Adrenal gland (tissue), 12 donors: ENCODE results near the gene GJA3. TPM values are rescaled to one million over a fixed set of nuclear protein-coding genes. Genes with fewer than 3 reads are reported as not detected.

ENCODE experiments used
- DNase-seq, 7 donors: peaks; one replicate each; pipeline ENCODE4 v3.0.0-alpha.2; 2019 to 2020
- H3K27ac ChIP-seq, 5 donors: fragments of 200-600 bp; sonication (generic) in 4 of 5; 1 replicate in 3 of 5; 2 replicates in 2 of 5; pipeline versions ENCODE4 v1.5.1 to v1.8.0; 2016 to 2020; ENCODE audit warnings: mild to moderate bottlenecking in 1 of 5
- H3K27me3 ChIP-seq: fragments of 200-600 bp; 2 replicates; pipeline ENCODE4 v1.8.0; 2021
- H3K36me3 ChIP-seq, 2 donors: fragments of 200-600 bp; replicated peaks in 1 of 2; 1 replicate in 1 of 2; 2 replicates in 1 of 2; pipeline versions ENCODE4 v1.5.1 to v1.8.0; 2018 to 2022
- H3K4me1 ChIP-seq, 2 donors: fragments of 200-600 bp; replicated peaks in 1 of 2; 1 replicate in 1 of 2; 2 replicates in 1 of 2; pipeline versions ENCODE4 v1.5.1 to v1.8.0; 2018 to 2021
- H3K4me3 ChIP-seq, 4 donors: fragments of 200-600 bp; sonication (generic) in 3 of 4; one replicate each; pipeline ENCODE4 v1.5.1; 2016 to 2018
- H3K9me3 ChIP-seq, 3 donors: fragments of 200-600 bp; sonication (generic) in 1 of 3; replicated peaks in 1 of 3; 1 replicate in 2 of 3; 2 replicates in 1 of 3; pipeline versions ENCODE4 v1.5.1 to v1.8.0; 2016 to 2021
- CTCF ChIP-seq, 6 experiments: fragments of 450-650 bp in 4 of 6; fragments of 200-600 bp in 2 of 6; sonication (generic) in 1 of 6; IDR thresholded peaks; 1 replicate in 5 of 6; 2 replicates in 1 of 6; pipeline versions ENCODE4 v1.5.1 to v1.8.0; 2016 to 2021; ENCODE audit warnings: antibody characterized with exemption in 6 of 6, mild to moderate bottlenecking in 2 of 6, moderate library complexity in 1 of 6
- POLR2A ChIP-seq, 2 donors: fragments of 450-650 bp; IDR thresholded peaks; one replicate each; pipeline ENCODE4 v1.6.1; 2017; ENCODE audit warnings: antibody characterized with exemption in 2 of 2, mild to moderate bottlenecking in 2 of 2, moderate library complexity in 1 of 2
- WGBS, 4 donors: extraction: QIAGEN DNeasy Blood & Tissue Kit in 2 of 4; methylation state at CpG; one replicate each; pipeline versions ENCODE4 v1.1.5 to v1.1.7; 2013 to 2017; 5-methylcytosine and 5-hydroxymethylcytosine counted together
- intact Hi-C, 2 donors: fragments of 100-400 bp; cut with DNase I; formaldehyde crosslinking; loops; one replicate each; pipeline versions ENCODE4 v1.14.1 to v1.15.0; 2022 to 2023
- polyA plus RNA-seq, 3 donors: library from polyadenylated mRNA; stranded (reverse); fragments of 200-250 nt in 2 of 3; fragments of 350-450 nt in 1 of 3; fragmentation: Illumina TruSeq in 1 of 3; extraction: RNeasy Lipid Tissue Mini Kit (QIAGEN cat#74804) in 1 of 3; gene quantifications; one replicate each; pipeline ENCODE4 v1.2.3, GENCODE V29; 2013 to 2014
- total RNA-seq, 9 donors: library from RNA; depleted of rRNA in 4 of 9; stranded (reverse); fragments of >200 nt in 4 of 9; fragments of 120-200 nt in 1 of 9; fragmentation: NEBNext Ultra II Directional in 1 of 9; extraction: Animal tissue kit (Norgen Biotek cat#: 25700) in 1 of 9; gene quantifications; one replicate each; pipeline versions ENCODE4 v1.1.0 to v1.2.4, GENCODE V29; 2013 to 2023
- donor health status: healthy with polysubstance abuse.
- donor health status: Bipolar disorder and iron deficiency.
- donor health status: DM: yes; HTN: yes; CAD: no.
- donor health status: DM: no; HTN: no; CAD: no.
- donor health status: DM: no; HTN: no; CAD: no.
- donor health status: DM: yes; HTN: yes; CAD: no.

Gene GJA3
- total and polyA plus RNA-seq, 12 donors, result under 0.01 TPM; not detected in 11

- WGBS, 4 donors, result 89 to 96% (median 91%) methylated on average over 4 to 6 of the region's 6 CpGs
- no peak overlapping the region for H3K27ac ChIP-seq
- no peaks in the 10 kb centered on the region for H3K36me3 ChIP-seq
- intact Hi-C loops, result no loop called here
- no peaks in the 10 kb centered on the region for H3K9me3 ChIP-seq
- H3K4me1 ChIP-seq, result peaks cover 0 to 3% of the 10 kb centered on the region in 2 donors
- TF ChIP-seq CTCF (IDR thresholded peaks at IDR 0.05) (no peak), POLR2A (IDR thresholded peaks at IDR 0.05) (no peak)
- no peak overlapping the region for H3K4me3 ChIP-seq
- H3K27me3 ChIP-seq, result no peaks in the 10 kb centered on the region
- no peak for DNase-seq
Measured at GRCh38 chr13:20116213-20116612, 44.6 kb downstream of the GJA3 start.

GRCh38 chr13:20114066-20114610 is 46.7 kb downstream of the GJA3 start:
- Histone ChIP-seq H3K27me3 (no peaks in the 10 kb centered on the region), H3K4me1 (peaks cover 0 to 3% of the 10 kb centered on the region in 2 donors), H3K27ac (no peak overlapping the region), H3K4me3 (no peak overlapping the region), H3K9me3 (no peaks in the 10 kb centered on the region), H3K36me3 (no peaks in the 10 kb centered on the region)
- no peak for DNase-seq
- TF ChIP-seq CTCF (IDR thresholded peaks at IDR 0.05) (no peak), POLR2A (IDR thresholded peaks at IDR 0.05) (no peak)
- 83 to 91% (median 90%) methylated on average over 10 of the region's 10 CpGs for WGBS, 4 donors
- intact Hi-C loops, result no loop called here

GRCh38 chr13:20109037-20109436 is 51.8 kb downstream of the GJA3 start:
- Histone ChIP-seq H3K4me1 (peaks cover 0 to 6% of the 10 kb centered on the region in 2 donors), H3K27me3 (no peaks in the 10 kb centered on the region), H3K9me3 (no peaks in the 10 kb centered on the region), H3K27ac (no peak overlapping the region), H3K36me3 (no peaks in the 10 kb centered on the region), H3K4me3 (no peak overlapping the region)
- DNase-seq, result no peak
- 78 to 91% (median 87%) methylated on average over 2 of the region's 2 CpGs for WGBS, 4 donors
- intact Hi-C loops, result no loop called here
- no peak for TF ChIP-seq POLR2A (IDR thresholded peaks at IDR 0.05)
- no peak for TF ChIP-seq CTCF (IDR thresholded peaks at IDR 0.05)

GRCh38 chr13:20106742-20107141 is 54.1 kb downstream of the GJA3 start:
- H3K4me3 ChIP-seq, result no peak overlapping the region
- 13 to 29% (median 14%) methylated on average over 4 of the region's 4 CpGs for WGBS, 4 donors

More at GRCh38 chr13:20106742-20107141, 54.1 kb downstream of the GJA3 start:
- intact Hi-C loops, result no loop called here
- H3K36me3 ChIP-seq, result no peaks in the 10 kb centered on the region
- TF ChIP-seq CTCF (IDR thresholded peaks at IDR 0.05), result no peak
- TF ChIP-seq POLR2A (IDR thresholded peaks at IDR 0.05), result no peak
- DNase-seq, result no peak
- no peaks in the 10 kb centered on the region for H3K9me3 ChIP-seq
- no peak overlapping the region for H3K27ac ChIP-seq
- peaks cover 0 to 6% of the 10 kb centered on the region in 2 donors for H3K4me1 ChIP-seq
- peaks cover 12% of the 10 kb centered on the region for H3K27me3 ChIP-seq
